Activated naive CD8-positive, alpha-beta T cell (primary cell): ENCODE measurements around the gene SNTG2.

Experiments used
- H3K27ac Mint-ChIP-seq: one replicate; pipeline ENCODE4 v1.8.0; 2021; ENCODE audit warnings: mixed read lengths
- H3K27me3 Mint-ChIP-seq: one replicate; pipeline ENCODE4 v1.8.0; 2021; ENCODE audit warnings: mixed read lengths
- H3K36me3 Mint-ChIP-seq: one replicate; pipeline ENCODE4 v1.8.0; 2021; ENCODE audit warnings: mixed read lengths
- H3K4me1 Mint-ChIP-seq: one replicate; pipeline ENCODE4 v1.8.0; 2021; ENCODE audit warnings: low read depth, mixed read lengths
- H3K4me3 Mint-ChIP-seq: one replicate; pipeline ENCODE4 v1.8.0; 2021; ENCODE audit warnings: mild to moderate bottlenecking, mixed read lengths
- H3K9me3 Mint-ChIP-seq: one replicate; pipeline ENCODE4 v1.8.0; 2021; ENCODE audit warnings: low read depth, mixed read lengths

SNTG2 gene

GRCh38 chr2:1060372-1060771 lies 109.7 kb downstream of the SNTG2 start:
- no peaks in the 10 kb centered on the region for H3K4me1 Mint-ChIP-seq
- no peaks in the 10 kb centered on the region for H3K9me3 Mint-ChIP-seq
- H3K36me3 Mint-ChIP-seq = peaks cover 7% of the 10 kb centered on the region
- H3K27me3 Mint-ChIP-seq = no peaks in the 10 kb centered on the region
- H3K4me3 Mint-ChIP-seq = no peak overlapping the region
- H3K27ac Mint-ChIP-seq = no peak overlapping the region

GRCh38 chr2:1060987-1061386 lies 110.3 kb downstream of the SNTG2 start:
- peaks cover 7% of the 10 kb centered on the region for H3K36me3 Mint-ChIP-seq
- no peak overlapping the region for H3K4me3 Mint-ChIP-seq
- no peaks in the 10 kb centered on the region for H3K9me3 Mint-ChIP-seq
- H3K27ac Mint-ChIP-seq = no peak overlapping the region
- no peaks in the 10 kb centered on the region for H3K27me3 Mint-ChIP-seq
- H3K4me1 Mint-ChIP-seq = no peaks in the 10 kb centered on the region

GRCh38 chr2:1068241-1068640 lies 117.6 kb downstream of the SNTG2 start:
- Mint-ChIP-seq H3K27ac (no peak overlapping the region), H3K4me1 (peaks cover 1% of the 10 kb centered on the region), H3K27me3 (no peaks in the 10 kb centered on the region), H3K9me3 (no peaks in the 10 kb centered on the region), H3K4me3 (no peak overlapping the region), H3K36me3 (peaks cover 3% of the 10 kb centered on the region)

- Mint-ChIP-seq H3K36me3 (peaks cover 3% of the 10 kb centered on the region), H3K27ac (no peak overlapping the region), H3K27me3 (no peaks in the 10 kb centered on the region), H3K4me3 (no peak overlapping the region), H3K4me1 (peaks cover 1% of the 10 kb centered on the region), H3K9me3 (no peaks in the 10 kb centered on the region)
Observed at GRCh38 chr2:1068822-1069221, 118.2 kb downstream of the SNTG2 start.

GRCh38 chr2:1069847-1070246 lies 119.2 kb downstream of the SNTG2 start:
- Mint-ChIP-seq H3K36me3 (peaks cover 3% of the 10 kb centered on the region), H3K27ac (no peak overlapping the region), H3K4me1 (peaks cover 1% of the 10 kb centered on the region), H3K9me3 (no peaks in the 10 kb centered on the region), H3K27me3 (no peaks in the 10 kb centered on the region), H3K4me3 (no peak overlapping the region)

- peaks cover 3% of the 10 kb centered on the region for H3K36me3 Mint-ChIP-seq
- no peaks in the 10 kb centered on the region for H3K9me3 Mint-ChIP-seq
- H3K27me3 Mint-ChIP-seq = no peaks in the 10 kb centered on the region
- H3K4me3 Mint-ChIP-seq = no peak overlapping the region
- H3K27ac Mint-ChIP-seq = no peak overlapping the region
- peaks cover 4% of the 10 kb centered on the region for H3K4me1 Mint-ChIP-seq
Observed at GRCh38 chr2:1070601-1071000, 120.0 kb downstream of the SNTG2 start.

GRCh38 chr2:1071650-1072049 lies 121.0 kb downstream of the SNTG2 start:
- Mint-ChIP-seq H3K9me3 (no peaks in the 10 kb centered on the region), H3K27me3 (no peaks in the 10 kb centered on the region), H3K4me3 (no peak overlapping the region), H3K36me3 (peaks cover 3% of the 10 kb centered on the region), H3K27ac (no peak overlapping the region), H3K4me1 (peaks cover 4% of the 10 kb centered on the region)

GRCh38 chr2:1072250-1072649 lies 121.6 kb downstream of the SNTG2 start:
- no peak overlapping the region for H3K27ac Mint-ChIP-seq
- no peaks in the 10 kb centered on the region for H3K36me3 Mint-ChIP-seq
- peaks cover 4% of the 10 kb centered on the region for H3K4me1 Mint-ChIP-seq
- no peaks in the 10 kb centered on the region for H3K9me3 Mint-ChIP-seq
- H3K4me3 Mint-ChIP-seq = no peak overlapping the region
- no peaks in the 10 kb centered on the region for H3K27me3 Mint-ChIP-seq

GRCh38 chr2:1077911-1078310 lies 127.3 kb downstream of the SNTG2 start:
- Mint-ChIP-seq H3K9me3 (no peaks in the 10 kb centered on the region), H3K4me3 (no peak overlapping the region), H3K27ac (no peak overlapping the region), H3K36me3 (no peaks in the 10 kb centered on the region), H3K4me1 (peaks cover 2% of the 10 kb centered on the region), H3K27me3 (no peaks in the 10 kb centered on the region)

- Mint-ChIP-seq H3K36me3 (no peaks in the 10 kb centered on the region), H3K9me3 (no peaks in the 10 kb centered on the region), H3K4me1 (peaks cover 2% of the 10 kb centered on the region), H3K27ac (no peak overlapping the region), H3K27me3 (no peaks in the 10 kb centered on the region), H3K4me3 (no peak overlapping the region)
Observed at GRCh38 chr2:1078326-1078725, 127.7 kb downstream of the SNTG2 start.

- H3K4me1 Mint-ChIP-seq = peaks cover 2% of the 10 kb centered on the region
- no peaks in the 10 kb centered on the region for H3K27me3 Mint-ChIP-seq
- H3K27ac Mint-ChIP-seq = no peak overlapping the region
- no peaks in the 10 kb centered on the region for H3K9me3 Mint-ChIP-seq
- H3K36me3 Mint-ChIP-seq = no peaks in the 10 kb centered on the region
- H3K4me3 Mint-ChIP-seq = no peak overlapping the region
Observed at GRCh38 chr2:1079873-1080799, 129.5 kb downstream of the SNTG2 start.

GRCh38 chr2:1081451-1082225 lies 131.0 kb downstream of the SNTG2 start:
- H3K4me3 Mint-ChIP-seq = no peak overlapping the region
- H3K27ac Mint-ChIP-seq = no peak overlapping the region
- no peaks in the 10 kb centered on the region for H3K4me1 Mint-ChIP-seq
- H3K9me3 Mint-ChIP-seq = no peaks in the 10 kb centered on the region
- no peaks in the 10 kb centered on the region for H3K27me3 Mint-ChIP-seq
- H3K36me3 Mint-ChIP-seq = no peaks in the 10 kb centered on the region

GRCh38 chr2:1082456-1083205 lies 132.0 kb downstream of the SNTG2 start:
- Mint-ChIP-seq H3K9me3 (no peaks in the 10 kb centered on the region), H3K27me3 (no peaks in the 10 kb centered on the region), H3K4me1 (no peaks in the 10 kb centered on the region), H3K27ac (no peak overlapping the region), H3K36me3 (no peaks in the 10 kb centered on the region), H3K4me3 (no peak overlapping the region)

- no peaks in the 10 kb centered on the region for H3K9me3 Mint-ChIP-seq
- no peaks in the 10 kb centered on the region for H3K27me3 Mint-ChIP-seq
- H3K27ac Mint-ChIP-seq = no peak overlapping the region
Observed at GRCh38 chr2:1088192-1088860, 137.7 kb downstream of the SNTG2 start.

More at GRCh38 chr2:1088192-1088860, 137.7 kb downstream of the SNTG2 start:
- peaks cover 3% of the 10 kb centered on the region for H3K4me1 Mint-ChIP-seq
- peaks cover 7% of the 10 kb centered on the region for H3K36me3 Mint-ChIP-seq
- no peak overlapping the region for H3K4me3 Mint-ChIP-seq
